Neural crest cell (in vitro differentiated cells): ENCODE data around the gene MAST4. TPM values are rescaled to one million over a fixed set of nuclear protein-coding genes. Genes with fewer than 3 reads are reported as not detected.
"Not testable (repeated sequence)": the region's sequence is repeated elsewhere in the genome, so short reads cannot be mapped to it uniquely, and the experiment has no call there.

Experiments
- DNase-seq: peaks from one replicate; pipeline ENCODE4 v3.0.0; 2021; ENCODE audit warnings: low read depth, mixed read lengths, low spot score
- H3K27ac Mint-ChIP-seq: one replicate; pipeline ENCODE4 v1.8.0; 2021; ENCODE audit warnings: mild to moderate bottlenecking, mixed read lengths; ENCODE audit not compliant: unreplicated experiment
- H3K27me3 Mint-ChIP-seq: 2 replicates; pipeline ENCODE4 v1.8.0; 2021; ENCODE audit warnings: low read depth, mild to moderate bottlenecking, mixed read lengths
- H3K36me3 Mint-ChIP-seq: 2 replicates; pipeline ENCODE4 v1.8.0; 2021; ENCODE audit warnings: low read depth, mild to moderate bottlenecking, mixed read lengths
- H3K4me1 Mint-ChIP-seq: 2 replicates; pipeline ENCODE4 v1.8.0; 2021; ENCODE audit warnings: mixed read lengths
- H3K4me3 Mint-ChIP-seq: one replicate; pipeline ENCODE4 v1.8.0; 2021; ENCODE audit warnings: mild to moderate bottlenecking, mixed read lengths
- H3K9me3 Mint-ChIP-seq: 2 replicates; pipeline ENCODE4 v1.8.0; 2021; ENCODE audit warnings: mixed read lengths
- total RNA-seq: library from RNA; stranded (reverse); gene quantifications from 2 replicates; pipeline ENCODE4 v1.2.1, GENCODE V29; 2021
- TF ChIP-seq, protein P1 (sequence below): fragments of 200-600 bp; sonication (generic); conservative IDR thresholded peaks from 2 replicates; pipeline ENCODE4 v1.5.0; 2021; ENCODE audit warnings: antibody characterized with exemption, mild to moderate bottlenecking

The MAST4 gene
- total RNA-seq, 1 donor from 2014 or later, result 7.3 TPM

DNA sequence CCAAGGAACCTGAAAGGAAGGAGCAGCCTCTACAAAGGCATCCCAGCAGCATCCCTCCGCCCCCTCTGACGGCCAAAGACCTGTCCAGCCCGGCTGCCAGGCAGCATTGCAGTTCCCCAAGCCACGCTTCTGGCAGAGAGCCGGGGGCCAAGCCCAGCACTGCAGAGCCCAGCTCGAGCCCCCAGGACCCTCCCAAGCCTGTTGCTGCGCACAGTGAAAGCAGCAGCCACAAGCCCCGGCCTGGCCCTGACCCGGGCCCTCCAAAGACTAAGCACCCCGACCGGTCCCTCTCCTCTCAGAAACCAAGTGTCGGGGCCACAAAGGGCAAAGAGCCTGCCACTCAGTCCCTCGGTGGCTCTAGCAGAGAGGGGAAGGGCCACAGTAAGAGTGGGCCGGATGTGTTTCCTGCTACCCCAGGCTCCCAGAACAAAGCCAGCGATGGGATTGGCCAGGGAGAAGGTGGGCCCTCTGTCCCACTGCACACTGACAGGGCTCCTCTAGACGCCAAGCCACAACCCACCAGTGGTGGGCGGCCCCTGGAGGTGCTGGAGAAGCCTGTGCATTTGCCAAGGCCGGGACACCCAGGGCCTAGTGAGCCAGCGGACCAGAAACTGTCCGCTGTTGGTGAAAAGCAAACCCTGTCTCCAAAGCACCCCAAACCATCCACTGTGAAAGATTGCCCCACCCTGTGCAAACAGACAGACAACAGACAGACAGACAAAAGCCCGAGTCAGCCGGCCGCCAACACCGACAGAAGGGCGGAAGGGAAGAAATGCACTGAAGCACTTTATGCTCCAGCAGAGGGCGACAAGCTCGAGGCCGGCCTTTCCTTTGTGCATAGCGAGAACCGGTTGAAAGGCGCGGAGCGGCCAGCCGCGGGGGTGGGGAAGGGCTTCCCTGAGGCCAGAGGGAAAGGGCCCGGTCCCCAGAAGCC lies 569.6 kb downstream of the MAST4 start:
- H3K4me1 Mint-ChIP-seq, result no peaks in the 10 kb centered on the region
- peak overlapping the region; percentile 83 for H3K27ac Mint-ChIP-seq
- TF ChIP-seq, protein P1, sequence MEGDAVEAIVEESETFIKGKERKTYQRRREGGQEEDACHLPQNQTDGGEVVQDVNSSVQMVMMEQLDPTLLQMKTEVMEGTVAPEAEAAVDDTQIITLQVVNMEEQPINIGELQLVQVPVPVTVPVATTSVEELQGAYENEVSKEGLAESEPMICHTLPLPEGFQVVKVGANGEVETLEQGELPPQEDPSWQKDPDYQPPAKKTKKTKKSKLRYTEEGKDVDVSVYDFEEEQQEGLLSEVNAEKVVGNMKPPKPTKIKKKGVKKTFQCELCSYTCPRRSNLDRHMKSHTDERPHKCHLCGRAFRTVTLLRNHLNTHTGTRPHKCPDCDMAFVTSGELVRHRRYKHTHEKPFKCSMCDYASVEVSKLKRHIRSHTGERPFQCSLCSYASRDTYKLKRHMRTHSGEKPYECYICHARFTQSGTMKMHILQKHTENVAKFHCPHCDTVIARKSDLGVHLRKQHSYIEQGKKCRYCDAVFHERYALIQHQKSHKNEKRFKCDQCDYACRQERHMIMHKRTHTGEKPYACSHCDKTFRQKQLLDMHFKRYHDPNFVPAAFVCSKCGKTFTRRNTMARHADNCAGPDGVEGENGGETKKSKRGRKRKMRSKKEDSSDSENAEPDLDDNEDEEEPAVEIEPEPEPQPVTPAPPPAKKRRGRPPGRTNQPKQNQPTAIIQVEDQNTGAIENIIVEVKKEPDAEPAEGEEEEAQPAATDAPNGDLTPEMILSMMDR, result peak; percentile 78
- H3K4me3 Mint-ChIP-seq, result no peak overlapping the region
- peak; percentile 73 for DNase-seq
- H3K36me3 Mint-ChIP-seq, result no peaks in the 10 kb centered on the region
- H3K27me3 Mint-ChIP-seq, result no peaks in the 10 kb centered on the region
- no peaks in the 10 kb centered on the region for H3K9me3 Mint-ChIP-seq

DNA sequence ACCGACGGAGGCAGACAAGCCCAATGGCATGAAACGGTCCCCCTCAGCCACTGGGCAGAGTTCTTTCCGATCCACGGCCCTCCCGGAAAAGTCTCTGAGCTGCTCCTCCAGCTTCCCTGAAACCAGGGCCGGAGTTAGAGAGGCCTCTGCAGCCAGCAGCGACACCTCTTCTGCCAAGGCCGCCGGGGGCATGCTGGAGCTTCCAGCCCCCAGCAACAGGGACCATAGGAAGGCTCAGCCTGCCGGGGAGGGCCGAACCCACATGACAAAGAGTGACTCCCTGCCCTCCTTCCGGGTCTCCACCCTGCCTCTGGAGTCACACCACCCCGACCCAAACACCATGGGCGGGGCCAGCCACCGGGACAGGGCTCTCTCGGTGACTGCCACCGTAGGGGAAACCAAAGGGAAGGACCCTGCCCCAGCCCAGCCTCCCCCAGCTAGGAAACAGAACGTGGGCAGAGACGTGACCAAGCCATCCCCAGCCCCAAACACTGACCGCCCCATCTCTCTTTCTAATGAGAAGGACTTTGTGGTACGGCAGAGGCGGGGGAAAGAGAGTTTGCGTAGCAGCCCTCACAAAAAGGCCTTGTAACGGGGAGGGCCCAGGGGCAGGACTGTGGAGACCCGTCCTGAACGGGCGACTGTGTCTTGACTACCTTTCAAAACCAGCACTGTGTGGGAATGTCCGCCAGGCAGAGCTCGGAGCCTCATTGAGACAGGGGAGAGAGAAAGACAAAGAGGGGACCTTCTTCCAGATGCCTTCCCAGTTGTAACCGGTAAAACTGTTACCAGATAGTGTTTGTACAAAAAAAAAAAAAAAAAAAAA lies 570.5 kb downstream of the MAST4 start:
- TF ChIP-seq, protein P1, result no peak
- no peaks in the 10 kb centered on the region for H3K27me3 Mint-ChIP-seq
- H3K4me3 Mint-ChIP-seq, result no peak overlapping the region
- DNase-seq, result no peak
- no peaks in the 10 kb centered on the region for H3K4me1 Mint-ChIP-seq
- no peaks in the 10 kb centered on the region for H3K36me3 Mint-ChIP-seq
- H3K27ac Mint-ChIP-seq, result no peak overlapping the region
- no peaks in the 10 kb centered on the region for H3K9me3 Mint-ChIP-seq

DNA sequence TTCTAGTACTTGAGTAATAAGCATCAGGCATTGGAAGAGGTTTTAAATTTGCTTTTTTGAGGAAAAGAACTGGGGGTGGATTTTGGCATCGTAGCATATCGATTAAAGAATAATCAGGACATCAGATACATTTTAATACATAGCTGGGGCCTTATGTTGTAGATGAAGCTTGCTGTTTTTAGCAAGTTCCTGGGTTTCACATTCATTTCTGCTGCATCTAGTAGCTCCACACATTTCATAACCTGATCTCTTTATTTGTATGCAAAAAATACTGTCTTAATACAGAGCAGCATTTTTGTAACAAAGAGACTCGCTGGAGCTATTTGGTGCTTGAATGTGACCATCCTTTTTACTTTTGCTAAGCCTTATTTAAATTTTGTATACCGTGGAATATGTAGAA lies 571.9 kb downstream of the MAST4 start:
- H3K4me1 Mint-ChIP-seq, result no peaks in the 10 kb centered on the region
- H3K27me3 Mint-ChIP-seq, result no peaks in the 10 kb centered on the region
- H3K9me3 Mint-ChIP-seq, result no peaks in the 10 kb centered on the region
- H3K36me3 Mint-ChIP-seq, result no peaks in the 10 kb centered on the region
- TF ChIP-seq, protein P1, result no peak
- no peak for DNase-seq
- H3K4me3 Mint-ChIP-seq, result no peak overlapping the region
- H3K27ac Mint-ChIP-seq, result no peak overlapping the region

DNA sequence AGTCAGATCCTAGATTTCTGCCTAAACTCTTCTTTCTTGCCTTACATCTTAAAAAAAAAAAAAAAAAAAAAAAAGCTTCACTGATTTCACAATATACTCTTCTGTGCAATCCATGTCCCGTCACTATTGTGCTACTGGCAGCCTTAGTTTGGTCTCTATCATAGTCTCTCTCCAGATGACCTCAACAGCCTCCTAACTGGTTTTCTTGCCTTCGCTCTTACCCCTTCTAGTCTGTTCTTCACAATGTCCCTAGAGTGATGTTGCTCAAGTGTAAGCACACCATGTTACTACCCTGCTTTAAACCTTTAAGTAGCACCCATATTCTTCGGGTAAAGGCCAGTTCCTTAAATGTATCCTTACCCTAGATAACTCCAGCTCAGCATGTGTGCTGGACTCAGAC lies 574.6 kb downstream of the MAST4 start:
- DNase-seq, result no peak
- Mint-ChIP-seq H3K27ac (no peak overlapping the region), H3K36me3 (no peaks in the 10 kb centered on the region), H3K4me1 (no peaks in the 10 kb centered on the region), H3K9me3 (no peaks in the 10 kb centered on the region), H3K4me3 (no peak overlapping the region), H3K27me3 (no peaks in the 10 kb centered on the region)
- TF ChIP-seq, protein P1, result no peak

DNA sequence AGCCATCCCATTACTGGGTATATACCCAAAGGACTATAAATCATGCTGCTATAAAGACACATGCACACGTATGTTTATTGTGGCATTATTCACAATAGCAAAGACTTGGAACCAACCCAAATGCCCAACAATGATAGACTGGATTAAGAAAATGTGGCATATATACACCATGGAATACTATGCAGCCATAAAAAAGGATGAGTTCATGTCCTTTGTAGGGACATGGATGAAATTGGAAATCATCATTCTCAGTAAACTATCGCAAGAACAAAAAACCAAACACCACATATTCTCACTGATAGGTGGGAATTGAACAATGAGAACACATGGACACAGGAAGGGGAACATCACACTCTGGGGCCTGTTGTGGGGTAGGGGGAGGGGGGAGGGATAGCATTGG lies 577.2 kb downstream of the MAST4 start:
- not testable (repeated sequence) for H3K4me3 Mint-ChIP-seq, H3K27me3 Mint-ChIP-seq, H3K9me3 Mint-ChIP-seq, H3K27ac Mint-ChIP-seq, H3K36me3 Mint-ChIP-seq, H3K4me1 Mint-ChIP-seq, DNase-seq
